COLO668 (cell line): Measurements from ENCODE around the gene LRRC2.
A peak's percentile ranks its signal among the peaks of the same experiment; 100 is the strongest.
"Not testable (repeated sequence)": the region's sequence is repeated elsewhere in the genome, so short reads cannot be mapped to it uniquely, and the experiment has no call there.

Experiments
- DNase-seq: peaks from one replicate; lab custom pipeline; 2025; ENCODE audit not compliant: unreplicated experiment; lab: John Stamatoyannopoulos, UW

Gene LRRC2

DNA sequence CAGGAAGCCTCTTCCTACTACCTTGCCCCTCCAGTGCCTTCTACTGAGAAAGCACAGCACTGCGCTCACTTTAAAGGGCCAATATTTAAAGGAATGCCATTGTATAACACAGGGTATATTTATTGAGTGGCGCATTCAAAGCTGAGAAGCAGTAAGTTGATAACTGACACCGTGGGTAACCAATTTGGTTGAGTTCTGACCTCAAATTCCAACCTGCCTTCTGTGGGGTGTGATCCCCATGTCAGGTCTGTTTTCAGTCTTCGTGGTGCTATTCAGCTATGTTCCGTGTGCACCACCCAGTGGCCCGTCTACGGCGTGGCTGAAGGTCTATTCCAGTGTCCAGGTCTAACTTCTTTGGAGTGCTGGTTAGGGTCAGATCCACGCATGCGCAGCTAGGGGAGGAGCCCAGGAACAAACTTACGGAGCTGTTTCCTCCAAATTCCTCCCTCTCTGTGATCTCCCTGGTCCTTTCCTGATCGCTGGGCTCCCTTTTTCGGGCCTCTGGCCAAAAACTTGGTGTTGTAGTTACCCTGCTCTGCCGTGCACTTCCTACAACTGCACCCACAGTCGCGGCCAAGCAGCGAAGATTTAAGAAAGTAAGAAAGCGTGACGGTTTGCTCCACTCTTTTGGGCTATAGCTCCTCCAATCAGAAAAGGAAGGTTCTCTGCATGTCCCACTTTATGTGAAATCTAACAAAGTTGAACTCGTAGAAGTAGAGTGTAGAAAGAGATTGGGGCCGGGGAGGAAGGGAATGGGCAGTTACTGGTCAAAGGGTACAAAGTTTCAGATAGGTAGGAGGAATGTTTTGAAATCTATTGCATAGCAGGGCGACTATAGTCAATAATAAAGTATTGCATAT, 7.7 kb downstream of the LRRC2 start:
- DNase-seq: peak; percentile 73

- DNase-seq: no peak
Measured at GRCh38 chr3:46557814-46558183, 8.3 kb downstream of the LRRC2 start.

- DNase-seq: no peak
Measured at GRCh38 chr3:46553154-46553553, 12.9 kb downstream of the LRRC2 start.

DNA sequence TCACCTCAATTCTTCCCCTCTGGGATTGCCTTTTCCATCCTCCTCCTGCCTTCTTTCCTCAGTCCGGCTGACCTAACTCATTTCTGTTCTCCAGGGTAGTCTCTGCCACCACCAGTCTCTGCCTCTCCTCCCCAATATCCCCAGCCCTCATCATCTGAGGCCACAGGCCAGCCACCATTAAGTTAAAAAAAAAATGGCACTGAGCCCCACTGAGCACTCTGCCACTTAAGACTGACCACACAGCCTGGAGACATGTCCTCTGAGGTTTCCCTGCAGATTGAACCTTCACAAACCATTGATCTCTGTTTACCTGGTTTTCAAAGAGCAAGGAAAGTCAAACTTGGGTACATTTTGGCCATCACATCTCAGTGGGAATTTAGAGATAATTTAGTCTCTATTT, 13.6 kb downstream of the LRRC2 start:
- no peak for DNase-seq

GRCh38 chr3:46551615-46552014, 14.5 kb downstream of the LRRC2 start:
- DNase-seq: no peak

DNA sequence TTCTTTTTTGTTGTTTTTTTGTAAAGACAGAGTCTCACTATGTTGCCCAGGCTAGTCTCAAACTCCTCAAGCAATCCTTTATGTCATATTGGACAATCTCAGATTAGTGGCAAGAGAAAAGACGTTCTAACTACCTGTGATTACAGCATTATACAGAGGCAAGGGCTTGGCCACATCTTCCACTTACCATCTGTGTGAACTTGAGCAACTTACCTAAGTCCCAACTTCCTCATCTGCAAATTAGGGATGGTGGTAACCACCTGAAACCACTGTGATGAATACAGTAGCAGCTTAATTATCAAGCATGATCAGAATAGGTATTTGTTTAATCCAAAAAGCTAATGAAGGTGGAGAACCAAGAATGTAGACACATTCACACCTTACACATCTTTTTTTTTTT, 16.1 kb downstream of the LRRC2 start:
- no peak for DNase-seq

- DNase-seq: no peak
Measured at GRCh38 chr3:46549408-46549904, 16.6 kb downstream of the LRRC2 start.

DNA sequence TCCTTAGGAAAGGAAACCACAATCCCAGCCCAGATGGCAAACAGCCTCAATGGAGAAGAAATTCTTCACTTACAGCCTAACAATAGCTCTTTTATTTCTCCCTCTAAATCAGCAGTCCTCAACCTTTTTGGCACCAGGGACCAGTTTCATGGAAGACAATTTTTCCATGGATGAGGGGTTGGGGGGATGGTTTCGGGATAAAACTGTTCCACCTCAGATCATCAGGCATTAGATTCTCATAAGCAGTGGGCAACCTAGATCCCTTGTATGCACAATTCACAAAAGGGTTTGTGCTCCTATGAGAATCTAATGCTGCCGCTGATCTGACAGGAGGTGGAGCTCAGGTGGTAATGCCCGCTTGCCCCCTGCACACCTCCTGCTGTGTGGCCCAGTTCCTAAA, 17.5 kb downstream of the LRRC2 start:
- not testable (repeated sequence) for DNase-seq

GRCh38 chr3:46546896-46547440, 19.1 kb downstream of the LRRC2 start:
- DNase-seq: no peak

DNA sequence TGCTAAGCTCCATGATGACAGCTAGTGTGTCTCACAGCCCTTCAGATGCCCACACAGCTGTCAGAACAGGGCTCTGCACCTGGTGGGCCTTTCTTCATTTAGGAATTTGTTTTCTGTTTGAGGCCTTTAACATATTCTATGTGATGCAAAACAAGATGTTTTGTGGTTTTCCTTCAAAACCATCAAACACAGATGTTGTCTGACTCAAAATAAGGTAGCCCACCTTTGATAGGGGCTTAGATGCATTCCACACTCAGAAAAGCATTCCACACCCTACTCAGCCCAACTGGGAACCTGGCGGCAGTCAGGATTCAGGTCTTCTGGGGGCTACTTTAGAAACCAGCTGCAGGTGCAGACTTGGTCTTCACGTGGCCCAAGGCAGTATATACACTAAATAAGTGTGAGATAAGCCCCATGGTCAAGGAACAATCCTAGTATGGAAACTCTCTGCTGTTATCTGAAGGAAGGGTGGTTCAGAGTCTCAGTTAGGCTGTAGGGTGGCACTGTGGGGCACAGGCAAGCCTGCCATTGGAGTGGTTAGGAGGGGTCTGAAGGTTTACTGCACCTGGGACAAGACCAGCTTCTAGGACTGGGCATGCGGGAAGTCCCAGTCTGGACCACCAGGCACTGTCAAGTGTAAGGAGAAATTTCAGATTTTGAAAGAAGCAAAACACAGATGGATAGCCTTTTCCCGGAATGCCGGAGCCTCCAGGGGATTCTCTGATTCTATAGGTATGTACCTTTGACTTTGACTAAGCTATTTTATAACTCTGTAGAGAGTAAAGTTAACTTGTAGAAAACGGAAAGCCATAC, 20.1 kb downstream of the LRRC2 start:
- DNase-seq: no peak

DNA sequence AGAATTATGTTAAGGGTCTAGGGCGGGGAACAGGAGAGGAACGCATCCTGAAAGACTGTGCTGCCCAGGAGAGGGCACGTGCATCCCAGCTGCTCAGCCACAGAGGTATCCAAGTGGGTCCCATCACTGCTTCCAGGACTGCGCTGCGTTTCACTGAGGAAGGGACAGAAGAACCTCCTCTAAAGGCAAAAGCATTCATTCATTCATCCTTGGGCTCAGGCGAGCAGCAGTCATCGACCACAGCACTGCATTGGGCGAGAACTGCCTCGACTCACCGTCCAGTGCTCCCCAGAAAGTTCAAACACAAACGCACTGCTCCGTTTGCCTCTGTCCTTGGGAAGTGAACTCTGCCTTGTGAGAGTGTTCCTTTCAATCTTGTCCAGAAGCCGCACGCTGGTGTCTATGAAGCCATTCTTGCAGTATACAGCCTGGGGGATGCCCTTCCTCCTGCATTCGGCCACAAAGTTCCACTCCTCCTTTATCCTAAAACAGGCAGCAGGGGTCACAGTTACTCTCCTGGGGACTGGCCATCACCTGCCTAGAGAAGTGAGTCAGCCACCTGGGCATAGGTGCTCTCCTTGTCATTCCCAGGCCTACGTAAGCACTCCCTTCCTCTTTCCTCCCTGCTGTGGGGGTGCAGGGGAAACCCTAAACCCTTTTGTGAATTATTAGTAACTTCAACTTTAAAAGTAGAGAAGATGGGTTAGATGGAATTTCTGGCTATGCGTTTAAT, 21.2 kb downstream of the LRRC2 start:
- DNase-seq: no peak

DNA sequence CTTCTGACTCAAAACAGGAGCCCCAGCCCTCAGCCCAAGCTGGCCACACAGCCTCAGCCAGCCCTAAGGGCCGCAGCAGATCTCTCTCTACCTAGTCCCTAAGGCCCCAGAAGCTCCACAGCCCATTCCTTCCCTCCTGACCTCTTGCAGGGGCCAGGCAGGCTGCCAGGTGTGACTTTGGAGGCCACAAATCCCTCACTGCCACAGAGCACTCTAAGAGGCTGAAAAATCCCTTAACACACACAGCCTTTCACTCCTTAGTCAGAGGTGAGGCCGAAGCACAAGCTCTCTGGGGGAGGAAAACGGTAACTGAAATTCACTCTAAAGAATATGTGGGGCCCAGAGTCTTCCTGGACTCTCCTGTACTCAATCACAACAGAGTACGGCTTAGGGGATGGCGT, 23.3 kb downstream of the LRRC2 start:
- DNase-seq: no peak

GRCh38 chr3:46542344-46542743, 23.8 kb downstream of the LRRC2 start:
- DNase-seq: no peak

- DNase-seq: no peak
Measured at GRCh38 chr3:46541835-46542234, 24.3 kb downstream of the LRRC2 start.

DNA sequence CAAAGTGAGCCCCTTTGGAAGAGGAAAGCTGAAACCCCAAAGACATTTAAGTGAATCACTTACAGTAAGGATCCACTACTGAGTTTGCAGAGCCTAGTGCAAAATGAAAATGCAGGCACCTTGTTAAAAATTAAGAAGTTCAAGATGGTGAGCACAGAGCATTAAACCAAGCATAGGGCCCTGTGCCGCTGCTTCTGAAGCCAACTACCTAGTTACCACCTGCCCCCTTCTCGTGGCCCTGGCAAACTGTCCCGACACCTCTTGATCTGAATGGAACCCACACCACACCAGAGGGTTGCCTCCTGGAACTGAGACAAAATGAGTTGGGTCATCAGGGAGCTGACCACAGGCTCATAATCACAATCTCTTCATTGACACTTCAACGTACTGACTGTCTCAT, 25.6 kb downstream of the LRRC2 start:
- no peak for DNase-seq

- DNase-seq: no peak
Measured at GRCh38 chr3:46539443-46540005, 26.6 kb downstream of the LRRC2 start.

GRCh38 chr3:46538803-46539442, 27.2 kb downstream of the LRRC2 start:
- no peak for DNase-seq

DNA sequence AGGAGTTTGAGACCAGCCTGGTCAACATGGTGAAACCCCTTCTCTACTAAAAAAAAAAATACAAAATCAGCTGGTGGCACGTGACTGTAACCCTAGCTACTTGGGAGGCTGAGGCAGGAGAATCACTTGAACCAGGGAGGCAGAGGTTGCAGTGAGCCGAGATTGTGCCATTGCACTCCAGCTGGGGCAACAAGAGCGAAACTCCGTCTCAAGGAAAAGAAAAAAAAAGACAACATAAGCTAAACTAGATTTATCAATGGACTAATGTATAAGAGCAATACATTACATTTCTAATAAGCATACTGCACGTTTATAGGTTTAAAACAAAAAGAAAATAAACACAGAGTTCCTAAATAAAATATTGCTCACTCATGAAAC, 27.7 kb downstream of the LRRC2 start:
- DNase-seq: not testable (repeated sequence)

DNA sequence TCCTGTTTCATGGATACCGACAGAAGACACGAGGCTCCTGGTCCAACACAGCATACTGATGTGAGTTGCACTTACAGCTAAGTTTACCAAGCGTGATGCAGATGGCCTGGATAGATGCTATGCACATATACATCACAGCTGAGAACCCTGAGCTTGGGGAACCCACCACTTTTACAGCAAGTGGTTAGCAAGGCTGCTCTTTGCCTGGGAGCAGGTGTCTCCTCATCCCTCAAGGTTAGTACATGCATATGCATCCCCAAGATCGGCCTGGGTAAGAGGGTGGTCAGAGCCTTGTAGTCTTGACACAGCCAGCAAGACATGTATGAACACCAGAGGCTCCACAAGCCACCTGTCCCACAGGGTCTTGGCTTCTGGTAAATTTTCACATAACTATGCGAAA, 28.3 kb downstream of the LRRC2 start:
- DNase-seq: no peak

DNA sequence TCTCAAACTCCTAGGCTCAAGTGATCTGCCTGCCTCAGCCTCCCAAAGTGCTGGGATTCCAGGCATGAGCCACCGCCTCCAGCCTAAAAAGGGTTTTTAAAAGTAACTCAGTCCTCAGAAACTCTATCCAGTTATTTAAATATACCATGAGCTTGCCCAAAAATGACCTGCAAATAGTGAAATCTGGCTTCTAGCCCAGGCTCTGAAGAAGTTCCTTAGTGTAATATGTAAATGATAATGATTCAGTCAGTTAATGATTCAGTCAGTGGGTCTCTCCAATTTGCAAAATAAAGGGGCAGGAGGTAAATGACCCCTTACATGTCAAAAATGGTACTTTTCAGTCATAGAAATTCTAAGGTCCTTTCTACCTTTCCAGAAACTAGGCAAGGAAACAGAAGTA, 28.8 kb downstream of the LRRC2 start:
- no peak for DNase-seq
